Measurements from ENCODE around the gene HAND2. TPM values are rescaled to one million over a fixed set of nuclear protein-coding genes. Genes with fewer than 3 reads are reported as not detected.
A peak's percentile ranks its signal among the peaks of the same experiment; 100 is the strongest.

HAND2 gene
- total and polyA plus RNA-seq, 9 donors: 0.14 to 9.2 (median 0.75) TPM

DNA sequence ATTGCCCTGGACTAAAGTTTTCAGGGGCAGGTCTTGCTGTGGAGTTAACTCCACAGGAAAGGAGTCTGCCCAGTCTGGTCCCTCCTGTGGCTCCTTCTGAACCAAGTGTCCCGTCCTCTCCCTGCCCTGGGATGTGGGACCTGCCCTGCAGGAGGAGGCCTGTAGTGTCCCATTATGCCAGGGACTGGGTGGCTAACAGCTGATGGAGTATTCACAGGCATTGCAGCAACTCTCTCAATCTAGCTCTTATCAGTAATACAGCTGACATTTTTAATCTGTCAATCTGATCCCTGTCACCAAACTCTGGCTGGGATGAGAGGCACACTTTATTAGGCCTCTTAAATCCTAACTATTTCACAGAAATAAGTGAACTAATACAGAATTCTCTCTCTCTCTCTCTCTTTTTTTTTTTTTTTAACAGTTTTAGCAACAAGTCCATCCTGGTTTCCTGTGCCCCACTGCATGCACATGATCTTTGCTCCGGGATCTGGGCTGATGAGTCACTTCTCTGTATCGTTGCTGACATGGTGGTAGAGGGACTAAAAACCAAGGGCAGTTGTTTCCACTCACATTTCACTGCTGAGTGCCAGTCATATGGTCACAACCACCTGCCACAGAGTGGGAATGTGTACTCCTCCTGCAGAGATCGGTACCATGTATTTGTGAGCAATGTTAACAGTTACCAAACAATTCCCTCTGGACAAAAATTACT is 39.1 kb downstream of the HAND2 start:
- H3K4me1 ChIP-seq (ENCODE audit: control insufficient read depth, insufficient read depth, low read length): peaks cover 16% of the 10 kb centered on the region
- peaks cover 11% of the 10 kb centered on the region for H3K27me3 ChIP-seq (ENCODE audit: control insufficient read depth, insufficient read depth, low read length)
- H3K36me3 ChIP-seq (ENCODE audit: control insufficient read depth, insufficient read depth, low read length): no peaks in the 10 kb centered on the region
- H3K9me3 ChIP-seq (replicated peaks; ENCODE audit: control insufficient read depth, low read depth, low read length): no peaks in the 10 kb centered on the region
- H3K27ac ChIP-seq (ENCODE audit: low read length): no peak overlapping the region
- no peak overlapping the region for H3K4me3 ChIP-seq (ENCODE audit: low read length)
- DNase-seq: peak; percentile 49
- 30% methylated on average over 2 of the region's 4 CpGs for WGBS (ENCODE audit: insufficient coverage)

DNA sequence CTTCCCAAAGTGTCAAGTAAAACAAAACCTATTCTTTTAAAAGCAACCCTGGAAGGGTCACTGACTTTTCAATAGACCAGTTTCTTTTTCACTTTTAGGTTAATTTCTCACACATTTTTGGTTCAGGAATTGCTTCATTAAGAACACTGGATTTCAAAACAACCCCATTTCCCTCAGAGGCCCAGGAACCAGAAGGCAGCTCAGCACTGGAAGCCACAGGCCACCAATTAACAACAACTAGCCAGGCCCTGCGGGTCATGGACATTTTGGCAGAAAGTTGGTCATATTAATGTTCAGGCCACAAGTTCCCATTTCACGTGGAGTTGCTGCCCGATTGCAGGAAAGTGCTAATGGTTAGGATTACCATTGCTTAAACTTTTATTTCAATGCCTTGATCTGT is 39.8 kb downstream of the HAND2 start:
- Histone ChIP-seq H3K9me3 (replicated peaks; ENCODE audit: control insufficient read depth, low read depth, low read length) (no peaks in the 10 kb centered on the region), H3K36me3 (ENCODE audit: control insufficient read depth, insufficient read depth, low read length) (no peaks in the 10 kb centered on the region), H3K4me3 (ENCODE audit: low read length) (no peak overlapping the region), H3K27me3 (ENCODE audit: control insufficient read depth, insufficient read depth, low read length) (peaks cover 11% of the 10 kb centered on the region), H3K27ac (ENCODE audit: low read length) (no peak overlapping the region), H3K4me1 (ENCODE audit: control insufficient read depth, insufficient read depth, low read length) (peaks cover 16% of the 10 kb centered on the region)
- no peak for DNase-seq
- WGBS (ENCODE audit: insufficient coverage): no CpG with 5 or more reads among the region's 3 CpGs

DNA sequence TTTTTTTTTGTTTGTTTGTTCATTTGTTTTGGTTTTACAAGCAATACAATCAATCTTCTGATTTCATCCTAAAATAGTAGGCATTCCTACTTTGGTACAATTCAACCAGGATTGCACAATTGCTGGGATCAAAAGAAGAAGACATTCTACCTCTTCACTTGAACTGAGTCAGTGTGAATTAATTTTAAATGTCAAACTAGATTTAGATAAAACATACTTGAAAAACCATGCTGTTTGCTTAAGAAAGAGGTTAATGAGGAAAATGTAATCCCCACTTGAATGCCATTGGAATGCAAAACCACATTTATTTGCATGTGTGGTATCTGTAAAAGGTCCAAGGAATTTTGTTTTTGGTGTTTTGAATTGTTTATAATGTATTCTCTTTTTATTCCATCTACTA is 40.5 kb downstream of the HAND2 start:
- DNase-seq: no peak
- H3K27me3 ChIP-seq (ENCODE audit: control insufficient read depth, insufficient read depth, low read length): peaks cover 6% of the 10 kb centered on the region
- no peak overlapping the region for H3K27ac ChIP-seq (ENCODE audit: low read length)
- no peak overlapping the region for H3K4me3 ChIP-seq (ENCODE audit: low read length)
- no peaks in the 10 kb centered on the region for H3K9me3 ChIP-seq (replicated peaks; ENCODE audit: control insufficient read depth, low read depth, low read length)
- peaks cover 15% of the 10 kb centered on the region for H3K4me1 ChIP-seq (ENCODE audit: control insufficient read depth, insufficient read depth, low read length)
- H3K36me3 ChIP-seq (ENCODE audit: control insufficient read depth, insufficient read depth, low read length): no peaks in the 10 kb centered on the region

DNA sequence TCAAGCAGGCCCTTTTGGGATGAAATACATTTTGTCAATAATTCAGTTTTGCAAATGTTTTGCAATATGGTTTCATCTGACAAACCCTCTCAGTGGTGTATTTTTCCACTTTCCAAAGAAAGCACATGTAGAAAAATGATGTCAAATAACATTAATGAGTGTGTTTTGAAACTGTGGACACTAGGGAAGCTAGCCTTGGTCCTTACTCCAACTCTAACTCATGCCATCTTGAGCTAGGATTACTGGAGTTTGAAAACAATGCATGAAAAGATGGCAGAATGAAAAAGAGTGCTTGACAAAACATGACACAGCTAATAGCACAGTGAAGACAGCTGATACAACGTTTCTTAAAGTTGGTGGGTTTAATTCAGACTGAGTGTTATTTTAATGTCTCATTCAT is 41.4 kb downstream of the HAND2 start:
- DNase-seq: no peak
- peaks cover 10% of the 10 kb centered on the region for H3K4me1 ChIP-seq (ENCODE audit: control insufficient read depth, insufficient read depth, low read length)
- WGBS (ENCODE audit: insufficient coverage): no CpG with 5 or more reads among the region's 1 CpG
- H3K4me3 ChIP-seq (ENCODE audit: low read length): no peak overlapping the region
- no peaks in the 10 kb centered on the region for H3K36me3 ChIP-seq (ENCODE audit: control insufficient read depth, insufficient read depth, low read length)
- H3K27ac ChIP-seq (ENCODE audit: low read length): no peak overlapping the region
- H3K9me3 ChIP-seq (replicated peaks; ENCODE audit: control insufficient read depth, low read depth, low read length): no peaks in the 10 kb centered on the region
- H3K27me3 ChIP-seq (ENCODE audit: control insufficient read depth, insufficient read depth, low read length): no peaks in the 10 kb centered on the region

DNA sequence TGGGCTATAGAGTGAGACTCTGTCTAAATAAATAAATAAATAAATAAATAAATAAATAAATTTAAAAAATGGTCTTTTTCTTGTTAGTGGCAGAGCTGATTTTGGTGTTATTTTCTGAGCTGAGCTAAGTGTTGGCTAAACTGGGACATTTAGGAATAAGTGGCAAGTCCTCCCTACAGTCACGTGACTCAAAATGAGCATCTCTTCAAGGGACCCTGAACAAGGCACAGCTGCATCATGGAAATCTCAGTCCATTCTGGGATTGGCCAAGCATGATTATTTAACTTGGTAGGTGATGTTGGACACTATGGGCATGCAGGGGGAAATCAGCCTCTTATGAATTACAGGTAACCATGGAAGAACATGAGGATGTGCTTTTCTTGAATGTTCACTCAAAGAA is 42.0 kb downstream of the HAND2 start:
- Histone ChIP-seq H3K4me1 (ENCODE audit: control insufficient read depth, insufficient read depth, low read length) (peaks cover 10% of the 10 kb centered on the region), H3K27ac (ENCODE audit: low read length) (no peak overlapping the region)
- WGBS (ENCODE audit: insufficient coverage): no CpG with 5 or more reads among the region's 1 CpG

DNA sequence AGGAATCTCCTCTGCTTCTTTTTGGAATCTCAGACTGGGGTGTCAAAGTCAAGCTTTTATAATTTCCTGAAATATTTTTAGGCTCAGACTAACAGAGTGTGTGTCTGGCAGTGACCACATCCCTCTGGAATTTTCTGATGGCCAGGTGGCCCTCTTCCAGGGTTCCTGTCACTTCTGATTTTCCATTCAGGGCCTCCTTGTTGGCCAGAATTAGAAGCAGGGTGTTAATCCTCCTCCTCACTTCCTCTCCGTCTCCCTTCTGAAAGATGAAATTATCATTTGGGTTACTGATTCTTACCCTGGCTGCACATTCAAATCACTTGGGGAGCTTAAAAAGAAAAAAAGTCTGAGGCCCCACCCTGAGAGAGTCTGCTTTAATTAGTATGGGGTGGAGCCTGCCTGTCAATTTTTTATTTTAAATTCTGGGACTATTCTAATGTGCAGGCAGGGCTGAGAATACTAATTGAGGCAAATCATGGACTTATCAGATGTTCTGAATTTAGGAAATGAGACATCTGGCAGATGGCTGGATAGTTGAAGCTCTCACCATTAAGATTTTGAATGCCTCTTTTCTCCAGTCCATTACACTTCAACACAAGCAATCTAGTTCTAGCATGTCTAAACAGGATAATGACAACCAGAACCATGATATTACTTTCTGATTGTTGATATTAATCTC is 43.2 kb downstream of the HAND2 start:
- Histone ChIP-seq H3K4me3 (ENCODE audit: low read length) (no peak overlapping the region), H3K27ac (ENCODE audit: low read length) (no peak overlapping the region), H3K9me3 (replicated peaks; ENCODE audit: control insufficient read depth, low read depth, low read length) (no peaks in the 10 kb centered on the region), H3K27me3 (ENCODE audit: control insufficient read depth, insufficient read depth, low read length) (no peaks in the 10 kb centered on the region), H3K4me1 (ENCODE audit: control insufficient read depth, insufficient read depth, low read length) (peaks cover 10% of the 10 kb centered on the region), H3K36me3 (ENCODE audit: control insufficient read depth, insufficient read depth, low read length) (no peaks in the 10 kb centered on the region)
- DNase-seq: no peak
- WGBS (ENCODE audit: insufficient coverage): no CpG with 5 or more reads among the region's 1 CpG

More for the DNA sequence above, 42.0 kb downstream of the HAND2 start:
- no peak for DNase-seq
- Histone ChIP-seq H3K27me3 (ENCODE audit: control insufficient read depth, insufficient read depth, low read length) (no peaks in the 10 kb centered on the region), H3K4me3 (ENCODE audit: low read length) (no peak overlapping the region), H3K36me3 (ENCODE audit: control insufficient read depth, insufficient read depth, low read length) (no peaks in the 10 kb centered on the region), H3K9me3 (replicated peaks; ENCODE audit: control insufficient read depth, low read depth, low read length) (no peaks in the 10 kb centered on the region)

DNA sequence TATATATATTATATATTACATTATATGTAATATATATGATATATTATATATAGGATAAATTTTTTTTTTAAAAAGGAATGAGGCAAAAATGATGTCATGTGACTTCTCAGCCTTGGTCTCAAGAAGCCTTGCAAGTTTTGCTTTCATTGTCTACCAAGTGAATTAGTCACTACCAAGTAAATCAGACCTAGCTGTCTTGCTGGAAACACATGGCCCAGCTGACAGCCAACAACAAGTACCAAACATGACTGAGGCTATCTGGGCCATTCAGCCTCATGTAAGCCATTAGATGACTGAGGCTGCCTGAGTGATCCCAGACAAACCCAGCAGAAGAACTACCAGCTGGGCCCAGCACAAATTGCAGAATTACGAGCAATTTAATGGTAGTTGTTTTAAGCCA is 44.9 kb downstream of the HAND2 start:
- DNase-seq: no peak
- Histone ChIP-seq H3K27me3 (ENCODE audit: control insufficient read depth, insufficient read depth, low read length) (no peaks in the 10 kb centered on the region), H3K27ac (ENCODE audit: low read length) (no peak overlapping the region), H3K4me3 (ENCODE audit: low read length) (no peak overlapping the region), H3K36me3 (ENCODE audit: control insufficient read depth, insufficient read depth, low read length) (no peaks in the 10 kb centered on the region), H3K4me1 (ENCODE audit: control insufficient read depth, insufficient read depth, low read length) (peaks cover 4% of the 10 kb centered on the region), H3K9me3 (replicated peaks; ENCODE audit: control insufficient read depth, low read depth, low read length) (no peaks in the 10 kb centered on the region)
- no CpG with 5 or more reads among the region's 1 CpG for WGBS (ENCODE audit: insufficient coverage)

DNA sequence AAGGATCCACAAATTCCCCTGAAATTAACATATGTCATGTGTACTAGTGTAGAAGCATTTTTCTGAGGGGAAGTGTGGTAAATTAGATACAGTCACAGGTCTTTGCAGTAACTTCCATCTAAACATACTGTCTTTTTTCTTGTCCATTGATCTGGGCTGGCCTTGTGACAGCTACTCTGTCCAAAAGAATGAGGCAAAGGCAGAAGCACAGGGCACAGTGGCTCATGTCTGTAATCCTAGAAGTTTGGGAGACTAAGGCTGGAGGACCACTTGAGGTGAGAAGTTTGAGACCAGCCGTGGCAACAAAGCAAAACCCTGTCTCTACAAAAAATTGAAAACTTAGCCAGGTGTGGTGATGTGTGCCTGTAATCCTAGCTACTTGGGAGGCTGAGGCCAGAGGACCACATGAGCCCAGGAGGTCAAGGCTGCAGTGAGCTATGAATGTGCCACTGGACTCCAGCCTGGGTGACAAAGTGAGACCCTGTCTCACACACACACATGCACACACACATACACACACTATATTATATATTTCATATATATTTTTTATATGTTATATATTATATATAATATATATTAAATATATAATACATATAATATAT is 47.6 kb downstream of the HAND2 start:
- H3K36me3 ChIP-seq (ENCODE audit: control insufficient read depth, insufficient read depth, low read length): no peaks in the 10 kb centered on the region
- peaks cover 4% of the 10 kb centered on the region for H3K4me1 ChIP-seq (ENCODE audit: control insufficient read depth, insufficient read depth, low read length)
- H3K27ac ChIP-seq (ENCODE audit: low read length): no peak overlapping the region
- no peaks in the 10 kb centered on the region for H3K27me3 ChIP-seq (ENCODE audit: control insufficient read depth, insufficient read depth, low read length)
- H3K9me3 ChIP-seq (replicated peaks; ENCODE audit: control insufficient read depth, low read depth, low read length): no peaks in the 10 kb centered on the region
- WGBS (ENCODE audit: insufficient coverage): no CpG with 5 or more reads among the region's 1 CpG
- DNase-seq: no peak
- no peak overlapping the region for H3K4me3 ChIP-seq (ENCODE audit: low read length)

- Histone ChIP-seq H3K9me3 (replicated peaks; ENCODE audit: control insufficient read depth, low read depth, low read length) (no peaks in the 10 kb centered on the region), H3K36me3 (ENCODE audit: control insufficient read depth, insufficient read depth, low read length) (no peaks in the 10 kb centered on the region), H3K27ac (ENCODE audit: low read length) (no peak overlapping the region), H3K27me3 (ENCODE audit: control insufficient read depth, insufficient read depth, low read length) (no peaks in the 10 kb centered on the region), H3K4me3 (ENCODE audit: low read length) (no peak overlapping the region), H3K4me1 (ENCODE audit: control insufficient read depth, insufficient read depth, low read length) (no peaks in the 10 kb centered on the region)
- 50% methylated on average over 2 of the region's 4 CpGs for WGBS (ENCODE audit: insufficient coverage)
- DNase-seq: no peak
Observed at GRCh38 chr4:173478913-173479283, 51.1 kb downstream of the HAND2 start.

DNA sequence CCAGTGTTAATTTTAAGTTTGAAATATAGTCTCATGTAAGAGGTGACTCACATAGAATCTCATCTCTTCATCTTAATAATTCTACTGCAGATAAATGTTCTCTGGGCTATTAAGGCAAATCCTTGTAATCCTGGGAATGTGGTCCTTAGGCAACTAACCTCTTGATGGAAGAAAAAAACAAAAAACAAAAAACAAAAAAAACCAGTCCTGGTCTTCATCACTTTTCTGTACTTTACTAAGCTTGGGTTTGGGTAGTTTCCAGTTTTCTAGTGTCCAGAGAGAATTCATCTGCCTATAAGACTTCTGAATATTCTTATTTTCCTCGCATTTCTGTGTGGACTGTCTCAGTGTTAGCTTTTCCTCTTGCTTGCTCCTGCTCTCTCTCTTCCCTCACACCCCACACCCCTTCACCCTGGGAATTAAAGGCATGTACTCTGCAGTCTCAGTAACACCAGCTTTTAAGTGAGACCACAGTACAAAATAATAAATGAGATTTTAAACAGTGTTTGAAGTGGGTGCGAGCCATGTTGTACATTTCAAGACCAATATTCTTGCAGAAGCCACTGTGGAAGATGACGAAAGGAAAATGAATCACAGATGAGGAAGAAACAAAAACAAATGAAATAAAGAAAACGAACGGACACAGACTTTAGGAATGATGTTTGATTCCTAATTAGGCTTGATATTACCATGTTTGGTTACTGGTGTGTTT is 51.7 kb downstream of the HAND2 start:
- WGBS (ENCODE audit: insufficient coverage): 47% methylated on average over 2 of the region's 5 CpGs
- DNase-seq: peak; percentile 57
- Histone ChIP-seq H3K4me3 (ENCODE audit: low read length) (no peak overlapping the region), H3K4me1 (ENCODE audit: control insufficient read depth, insufficient read depth, low read length) (no peaks in the 10 kb centered on the region), H3K36me3 (ENCODE audit: control insufficient read depth, insufficient read depth, low read length) (no peaks in the 10 kb centered on the region), H3K27ac (ENCODE audit: low read length) (no peak overlapping the region), H3K27me3 (ENCODE audit: control insufficient read depth, insufficient read depth, low read length) (no peaks in the 10 kb centered on the region), H3K9me3 (replicated peaks; ENCODE audit: control insufficient read depth, low read depth, low read length) (no peaks in the 10 kb centered on the region)
